GM12878 (cell line): ENCODE data around the gene FERMT1. TPM values are rescaled to one million over a fixed set of nuclear protein-coding genes. Genes with fewer than 3 reads are reported as not detected.

Source experiments
- BACH1 ChIP-seq: fragments of 450-650 bp; IDR thresholded peaks from 2 replicates; pipeline ENCODE4 v1.6.1; 2017; ENCODE audit warnings: mild to moderate bottlenecking, borderline replicate concordance
- BHLHE40 ChIP-seq, 2 experiments: fragments of 450-650 bp in 1 of 2; IDR thresholded peaks; 2 replicates each; pipeline ENCODE4 v1.6.1; 2011 to 2017; ENCODE audit warnings: low read depth in 2 of 2, borderline replicate concordance in 1 of 2, improper control_type of control experiment in 1 of 2, low read length in 1 of 2, mild to moderate bottlenecking in 1 of 2
- BRCA1 ChIP-seq: IDR thresholded peaks from 2 replicates; pipeline ENCODE4 v1.6.1; 2011; ENCODE audit warnings: low read depth, low read length, improper control_type of control experiment
- CBFB ChIP-seq: IDR thresholded peaks from 2 replicates; pipeline ENCODE4 v1.6.1; 2016; ENCODE audit warnings: antibody characterized with exemption, low read depth
- CHD4 ChIP-seq: fragments of 200-600 bp; sonication (generic); IDR thresholded peaks from 2 replicates; pipeline ENCODE4 v1.6.1; 2016; ENCODE audit warnings: mild to moderate bottlenecking
- E4F1 ChIP-seq: fragments of 450-650 bp; IDR thresholded peaks from 2 replicates; pipeline ENCODE4 v1.6.1; 2018; ENCODE audit warnings: borderline replicate concordance, mild to moderate bottlenecking; ENCODE audit not compliant: partially characterized antibody
- FOXK2 ChIP-seq: fragments of 450-650 bp; IDR thresholded peaks from 2 replicates; pipeline ENCODE4 v1.6.1; 2017; ENCODE audit warnings: mild to moderate bottlenecking, moderate library complexity
- GATAD2B ChIP-seq: fragments of 450-650 bp; conservative IDR thresholded peaks from 2 replicates; pipeline ENCODE4 v1.6.1; 2017; ENCODE audit warnings: low read depth, mild to moderate bottlenecking, moderate library complexity
- IKZF2 ChIP-seq, 2 experiments: fragments of 450-650 bp; IDR thresholded peaks; 2 replicates each; pipeline ENCODE4 v1.6.1; 2017; ENCODE audit warnings: mild to moderate bottlenecking in 2 of 2, moderate library complexity in 2 of 2
- LARP7 ChIP-seq: fragments of 450-650 bp; IDR thresholded peaks from 2 replicates; pipeline ENCODE4 v1.6.1; 2017; ENCODE audit warnings: mild to moderate bottlenecking
- MEF2A ChIP-seq: IDR thresholded peaks from 2 replicates; pipeline ENCODE4 v1.6.1; 2011; ENCODE audit warnings: low read depth, mild to moderate bottlenecking, low read length, moderate library complexity; ENCODE audit not compliant: insufficient read depth
- MXI1 ChIP-seq: fragments of 150-350 bp; IDR thresholded peaks from 2 replicates; pipeline ENCODE4 v1.6.1; 2011; ENCODE audit warnings: low read depth, mild to moderate bottlenecking, inconsistent platforms, low read length, improper control_type of control experiment
- NRF1 ChIP-seq: conservative IDR thresholded peaks from 2 replicates; pipeline ENCODE4 v1.6.1; 2011; ENCODE audit warnings: mild to moderate bottlenecking, low read depth, low read length, improper control_type of control experiment
- PBX3 ChIP-seq: IDR thresholded peaks from 2 replicates; pipeline ENCODE4 v1.6.1; 2011; ENCODE audit warnings: mild to moderate bottlenecking, low read depth, low read length, moderate library complexity; ENCODE audit not compliant: insufficient replicate concordance
- POLR2AphosphoS5 ChIP-seq: IDR thresholded peaks from 2 replicates; pipeline ENCODE4 v1.6.1; 2011; ENCODE audit warnings: mild to moderate bottlenecking, low read length, inconsistent platforms
- RELA ChIP-seq: fragments of 450-650 bp; IDR thresholded peaks from 2 replicates; pipeline ENCODE4 v1.8.0; 2014; ENCODE audit warnings: borderline replicate concordance; ENCODE audit not compliant: partially characterized antibody
- RFX5 ChIP-seq: IDR thresholded peaks from 2 replicates; pipeline ENCODE4 v1.6.1; 2011; ENCODE audit warnings: low read depth, low read length, improper control_type of control experiment
- SMARCA5 ChIP-seq: fragments of 450-650 bp; IDR thresholded peaks from 2 replicates; pipeline ENCODE4 v1.6.1; 2017; ENCODE audit warnings: mild to moderate bottlenecking
- ZNF207 ChIP-seq: fragments of 450-650 bp; IDR thresholded peaks from 2 replicates; pipeline ENCODE4 v1.6.1; 2014; ENCODE audit warnings: antibody characterized with exemption, mild to moderate bottlenecking, borderline replicate concordance
- polyA plus RNA-seq, 11 experiments: library from polyadenylated mRNA; depleted of rRNA in 4 of 11; unstranded in 6 of 11; stranded (reverse) in 5 of 11; fragments of >200 nt; fragmentation: Nextera tagmentation in 4 of 11; fragmentation: Illumina TruSeq in 1 of 11; extraction: Ambion mirVana in 4 of 11; extraction: Trizol in 1 of 11; gene quantifications; 1 replicate in 1 of 11; 2 replicates in 10 of 11; pipeline versions ENCODE4 v1.2.1 to v1.2.3, GENCODE V29; 2011 to 2016; ENCODE audit warnings: inconsistent platforms in 2 of 11, missing spikeins in 2 of 11, low read depth in 1 of 11
- total RNA-seq, 4 experiments: library from RNA; depleted of rRNA in 3 of 4; stranded (reverse); fragments of >200 nt in 3 of 4; fragmentation: Illumina TruSeq in 1 of 4; extraction: Trizol in 1 of 4; gene quantifications; 2 replicates each; pipeline versions ENCODE4 v1.2.1 to v1.2.3, GENCODE V29; 2013 to 2021
- TF ChIP-seq, protein P1 (sequence below): fragments of 450-650 bp; IDR thresholded peaks from 2 replicates; pipeline ENCODE4 v1.6.1; 2016; ENCODE audit warnings: mild to moderate bottlenecking
- TF ChIP-seq, protein P2 (sequence below): fragments of 450-650 bp; IDR thresholded peaks from 2 replicates; pipeline ENCODE4 v1.6.1; 2017; ENCODE audit warnings: mild to moderate bottlenecking, moderate library complexity

The FERMT1 gene
- total and polyA plus RNA-seq, 10 of the 15 experiments (the other 5 are each of a cell fraction or from before 2014, with no cell fraction given): 0.04 to 3.1 (median 0.45) TPM

DNA sequence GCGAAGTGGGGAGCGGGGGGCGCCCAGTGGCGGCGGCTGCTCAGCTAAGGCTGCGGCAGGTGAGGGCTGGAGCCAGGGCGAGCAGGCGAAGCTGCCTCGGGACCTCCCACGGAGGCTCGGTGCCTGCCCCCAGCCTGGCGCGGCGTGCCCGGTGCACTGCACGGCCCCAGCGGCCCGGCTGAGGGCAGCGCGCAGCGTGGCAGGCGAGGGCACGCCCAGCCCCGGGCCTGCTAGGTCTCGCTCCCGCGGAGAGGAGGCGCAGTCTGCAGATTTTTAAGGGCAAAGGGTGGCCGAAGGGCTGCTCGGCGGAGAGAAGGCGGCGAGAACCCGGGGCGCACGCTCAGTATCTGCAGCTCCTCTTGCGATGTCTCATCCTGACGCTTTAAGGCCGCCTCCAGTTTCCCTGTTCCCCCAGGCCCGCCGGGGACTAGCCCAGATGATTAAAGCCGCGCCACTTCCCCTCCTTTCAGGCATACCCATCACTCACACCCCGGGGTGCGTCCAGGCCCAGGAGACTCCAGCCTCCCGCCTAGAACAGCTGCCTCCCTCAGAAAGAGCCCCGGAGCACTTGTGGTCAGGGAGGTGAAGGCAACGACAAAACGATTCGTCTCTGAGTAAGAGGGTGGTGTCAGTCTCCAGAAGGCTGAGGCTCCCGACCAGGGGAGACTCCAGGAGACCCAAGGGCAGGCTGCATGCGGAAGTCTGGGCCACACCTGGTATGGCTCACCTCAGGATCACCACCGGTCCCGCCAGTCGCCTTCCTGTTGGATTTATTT, at the start of gene FERMT1 (continued):
- TF ChIP-seq CBFB: no peak
- TF ChIP-seq RELA: no peak
- no peak for TF ChIP-seq RFX5
- TF ChIP-seq NRF1: no peak
- TF ChIP-seq SMARCA5: 0 out of 2 replicates have a peak, but pooled peaks have one; percentile 61
- TF ChIP-seq, protein P1, sequence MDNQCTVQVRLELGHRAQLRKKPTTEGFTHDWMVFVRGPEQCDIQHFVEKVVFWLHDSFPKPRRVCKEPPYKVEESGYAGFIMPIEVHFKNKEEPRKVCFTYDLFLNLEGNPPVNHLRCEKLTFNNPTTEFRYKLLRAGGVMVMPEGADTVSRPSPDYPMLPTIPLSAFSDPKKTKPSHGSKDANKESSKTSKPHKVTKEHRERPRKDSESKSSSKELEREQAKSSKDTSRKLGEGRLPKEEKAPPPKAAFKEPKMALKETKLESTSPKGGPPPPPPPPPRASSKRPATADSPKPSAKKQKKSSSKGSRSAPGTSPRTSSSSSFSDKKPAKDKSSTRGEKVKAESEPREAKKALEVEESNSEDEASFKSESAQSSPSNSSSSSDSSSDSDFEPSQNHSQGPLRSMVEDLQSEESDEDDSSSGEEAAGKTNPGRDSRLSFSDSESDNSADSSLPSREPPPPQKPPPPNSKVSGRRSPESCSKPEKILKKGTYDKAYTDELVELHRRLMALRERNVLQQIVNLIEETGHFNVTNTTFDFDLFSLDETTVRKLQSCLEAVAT: 0 out of 2 replicates have a peak, but pooled peaks have one; percentile 34
- TF ChIP-seq FOXK2: no peak
- no peak for TF ChIP-seq MEF2A
- peak; percentile 53; the same call in 1 of the 2 replicates for TF ChIP-seq LARP7
- no peak for TF ChIP-seq ZNF207
- TF ChIP-seq BACH1: 0 out of 2 replicates have a peak, but pooled peaks have one; percentile 14
- TF ChIP-seq POLR2AphosphoS5: no peak
- no peak for TF ChIP-seq PBX3
- TF ChIP-seq E4F1: peak; percentile 32
- TF ChIP-seq IKZF2 (IDR thresholded peaks at IDR 0.05): 0 out of 4 replicates have a peak, but pooled peaks of 1 of the 2 experiments have one; percentile 11
- peak in 1 of 2 experiments; percentile 70; a peak in 2 of 4 replicates for TF ChIP-seq BHLHE40 (IDR thresholded peaks at IDR 0.05; ENCODE audit: borderline replicate concordance in 1 of 2, low read depth in 2 of 2, low read length in 1 of 2)
- peak; percentile 47; the same call in 1 of the 2 replicates for TF ChIP-seq MXI1
- TF ChIP-seq GATAD2B: 0 out of 2 replicates have a peak, but pooled peaks have one; percentile 29
- TF ChIP-seq, protein P2, sequence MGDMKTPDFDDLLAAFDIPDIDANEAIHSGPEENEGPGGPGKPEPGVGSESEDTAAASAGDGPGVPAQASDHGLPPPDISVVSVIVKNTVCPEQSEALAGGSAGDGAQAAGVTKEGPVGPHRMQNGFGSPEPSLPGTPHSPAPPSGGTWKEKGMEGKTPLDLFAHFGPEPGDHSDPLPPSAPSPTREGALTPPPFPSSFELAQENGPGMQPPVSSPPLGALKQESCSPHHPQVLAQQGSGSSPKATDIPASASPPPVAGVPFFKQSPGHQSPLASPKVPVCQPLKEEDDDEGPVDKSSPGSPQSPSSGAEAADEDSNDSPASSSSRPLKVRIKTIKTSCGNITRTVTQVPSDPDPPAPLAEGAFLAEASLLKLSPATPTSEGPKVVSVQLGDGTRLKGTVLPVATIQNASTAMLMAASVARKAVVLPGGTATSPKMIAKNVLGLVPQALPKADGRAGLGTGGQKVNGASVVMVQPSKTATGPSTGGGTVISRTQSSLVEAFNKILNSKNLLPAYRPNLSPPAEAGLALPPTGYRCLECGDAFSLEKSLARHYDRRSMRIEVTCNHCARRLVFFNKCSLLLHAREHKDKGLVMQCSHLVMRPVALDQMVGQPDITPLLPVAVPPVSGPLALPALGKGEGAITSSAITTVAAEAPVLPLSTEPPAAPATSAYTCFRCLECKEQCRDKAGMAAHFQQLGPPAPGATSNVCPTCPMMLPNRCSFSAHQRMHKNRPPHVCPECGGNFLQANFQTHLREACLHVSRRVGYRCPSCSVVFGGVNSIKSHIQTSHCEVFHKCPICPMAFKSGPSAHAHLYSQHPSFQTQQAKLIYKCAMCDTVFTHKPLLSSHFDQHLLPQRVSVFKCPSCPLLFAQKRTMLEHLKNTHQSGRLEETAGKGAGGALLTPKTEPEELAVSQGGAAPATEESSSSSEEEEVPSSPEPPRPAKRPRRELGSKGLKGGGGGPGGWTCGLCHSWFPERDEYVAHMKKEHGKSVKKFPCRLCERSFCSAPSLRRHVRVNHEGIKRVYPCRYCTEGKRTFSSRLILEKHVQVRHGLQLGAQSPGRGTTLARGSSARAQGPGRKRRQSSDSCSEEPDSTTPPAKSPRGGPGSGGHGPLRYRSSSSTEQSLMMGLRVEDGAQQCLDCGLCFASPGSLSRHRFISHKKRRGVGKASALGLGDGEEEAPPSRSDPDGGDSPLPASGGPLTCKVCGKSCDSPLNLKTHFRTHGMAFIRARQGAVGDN: peak; percentile 54
- TF ChIP-seq BRCA1: no peak
- no peak for TF ChIP-seq CHD4
